Naive thymus-derived CD4-positive, alpha-beta T cell (primary cell): ENCODE results near the gene TMEM161B. TPM values are rescaled to one million over a fixed set of nuclear protein-coding genes. Genes with fewer than 3 reads are reported as not detected.

ENCODE experiments used
- ATAC-seq: fragments of 150-1000 bp; cut with Tn5 transposase; 2 replicates; pipeline ENCODE4 v1.10.0; 2021; ENCODE audit warnings: mild to moderate bottlenecking, moderate library complexity
- CTCF ChIA-PET: fragments of 350-600 bp; sonication (Branson Sonifier 250); formaldehyde crosslinking; loops from one replicate; lab custom pipeline; 2021; ENCODE audit warnings: antibody characterized with exemption; lab: Charles Lee
- POLR2A ChIA-PET: fragments of 350-600 bp; sonication (Branson Sonifier 250); formaldehyde crosslinking; loops from one replicate; lab custom pipeline; 2021; ENCODE audit warnings: antibody characterized with exemption, inconsistent platforms; lab: Charles Lee
- DNase-seq, 9 donors: peaks; one replicate each; pipeline versions ENCODE4 v3.0.0 to v3.0.0-alpha.2; 2020 to 2022; ENCODE audit warnings: mixed read lengths in 1 of 9
- H3K27ac ChIP-seq: one replicate; pipeline ENCODE4 v1.7.0; 2013; ENCODE audit warnings: mild to moderate bottlenecking, low read depth, low read length, moderate library complexity
- H3K27me3 ChIP-seq, 2 donors: one replicate each; pipeline ENCODE4 v1.7.0; 2013; ENCODE audit warnings: low read length in 2 of 2, mild to moderate bottlenecking in 2 of 2, moderate library complexity in 2 of 2; ENCODE audit not compliant: control insufficient read depth in 2 of 2, insufficient read depth in 2 of 2
- H3K36me3 ChIP-seq, 3 experiments: 1 replicate in 2 of 3; 2 replicates in 1 of 3; pipeline ENCODE4 v1.7.0; 2013; ENCODE audit warnings: low read length in 3 of 3, mild to moderate bottlenecking in 3 of 3, moderate library complexity in 1 of 3; ENCODE audit not compliant: insufficient read depth in 3 of 3, control insufficient read depth in 2 of 3
- H3K4me1 ChIP-seq, 2 donors: one replicate each; pipeline ENCODE4 v1.7.0; 2013; ENCODE audit warnings: low read length in 2 of 2, mild to moderate bottlenecking in 2 of 2, moderate library complexity in 1 of 2; ENCODE audit not compliant: control insufficient read depth in 2 of 2, insufficient read depth in 2 of 2
- H3K4me3 ChIP-seq: 2 replicates; pipeline ENCODE4 v1.7.0; 2013; ENCODE audit warnings: mild to moderate bottlenecking, low read length
- H3K9me3 ChIP-seq, 3 experiments: 1 replicate in 2 of 3; 2 replicates in 1 of 3; pipeline ENCODE4 v1.7.0; 2013; ENCODE audit warnings: low read length in 3 of 3; ENCODE audit not compliant: control insufficient read depth in 2 of 3
- H3K27ac Mint-ChIP-seq, 9 donors: one replicate each; pipeline ENCODE4 v1.8.0; 2020 to 2022; ENCODE audit warnings: mixed read lengths in 9 of 9, mild to moderate bottlenecking in 8 of 9, moderate library complexity in 5 of 9, inconsistent platforms in 2 of 9
- H3K27me3 Mint-ChIP-seq, 5 donors: one replicate each; pipeline ENCODE4 v1.8.0; 2021 to 2022; ENCODE audit warnings: mixed read lengths in 5 of 5, mild to moderate bottlenecking in 1 of 5
- H3K36me3 Mint-ChIP-seq, 5 donors: one replicate each; pipeline ENCODE4 v1.8.0; 2020 to 2022; ENCODE audit warnings: mixed read lengths in 5 of 5, mild to moderate bottlenecking in 3 of 5, inconsistent platforms in 1 of 5
- H3K4me1 Mint-ChIP-seq, 7 donors: one replicate each; pipeline ENCODE4 v1.8.0; 2020 to 2022; ENCODE audit warnings: mixed read lengths in 7 of 7, mild to moderate bottlenecking in 3 of 7, inconsistent platforms in 1 of 7
- H3K4me3 Mint-ChIP-seq, 10 donors: one replicate each; pipeline ENCODE4 v1.8.0; 2020 to 2022; ENCODE audit warnings: mild to moderate bottlenecking in 10 of 10, mixed read lengths in 10 of 10, moderate library complexity in 6 of 10, inconsistent platforms in 2 of 10
- H3K9me3 Mint-ChIP-seq, 11 donors: one replicate each; pipeline ENCODE4 v1.8.0; 2020 to 2022; ENCODE audit warnings: mixed read lengths in 11 of 11, mild to moderate bottlenecking in 4 of 11, inconsistent platforms in 1 of 11, moderate library complexity in 1 of 11
- intact Hi-C, 2 donors: fragments of 100-400 bp; cut with micrococcal nuclease; formaldehyde crosslinking; loops; one replicate each; pipeline ENCODE4 v1.15.1; 2023
- polyA plus RNA-seq, 2 donors: library from polyadenylated mRNA; unstranded; fragments of 300-500 nt; fragmentation: Illumina TruSeq; gene quantifications; one replicate each; pipeline ENCODE4 v1.2.3, GENCODE V29; 2021
- total RNA-seq, 6 experiments: library from RNA in 5 of 6; stranded (reverse) in 5 of 6; gene quantifications; 1 replicate in 5 of 6; 2 replicates in 1 of 6; pipeline ENCODE4 v1.2.3 and lab custom pipeline; 2021 to 2026

TMEM161B gene
- total RNA-seq, result 10 to 100 TPM; 21.1 to 39.7 (median 28.4) TPM
- polyA plus RNA-seq, result 10 to 100 TPM; 12.2 to 14.2 TPM
- total RNA-seq (lab: John Stamatoyannopoulos, UW), result 26.4 reads per million, percentile 57 among the genes with 10 or more reads in this experiment

GRCh38 chr5:88268385-88269184 lies at the start of gene TMEM161B:
Gene TMEM161B, minus strand, starts transcription at chr5:88268845. Its CDS starts 122 bp downstream, at chr5:88268723.
- Mint-ChIP-seq H3K4me3 (peak within 1 kb of the TSS; percentile 99 to 100 (median 99)), H3K27ac (peak within 1 kb of the TSS; percentile 94 to 100 (median 97)), H3K27me3 (no peaks in the 10 kb centered on the region), H3K36me3 (peaks cover 7 to 45% (median 30%) of the 10 kb centered on the region in 5 donors), H3K4me1 (peaks cover 24 to 81% (median 71%) of the 10 kb centered on the region in 7 donors), H3K9me3 (peaks cover 0 to 6% (median 0%) of the 10 kb centered on the region in 11 donors)
- DNase-seq (peak; percentile 81 to 97 (median 95)), ATAC-seq (peak; percentile 98)
- Histone ChIP-seq H3K27ac (peak within 1 kb of the TSS; percentile 97), H3K4me3 (peak within 1 kb of the TSS; percentile 99), H3K9me3 (no peaks in the 10 kb centered on the region), H3K27me3 (no peaks in the 10 kb centered on the region), H3K36me3 (peaks cover 0 to 12% (median 0%) of the 10 kb centered on the region in 3 experiments), H3K4me1 (peaks cover 11 to 21% of the 10 kb centered on the region in 2 donors)
- intact Hi-C loops, result loop anchor here (1.0 to 10.0 kb wide), 12 partner anchors 126 to 1652 kb away; partner anchors contain the start of genes COX7C (in 2 of the 2) and CCNH (in 1 of the 2)
- POLR2A ChIA-PET, result no interaction called here
- CTCF ChIA-PET, result no interaction called here

GRCh38 chr5:88304356-88304755 lies 35.7 kb upstream of the TMEM161B start:
- Histone ChIP-seq H3K4me1 (no peaks in the 10 kb centered on the region), H3K4me3 (no peak overlapping the region), H3K36me3 (no peaks in the 10 kb centered on the region), H3K9me3 (no peaks in the 10 kb centered on the region), H3K27ac (no peak overlapping the region), H3K27me3 (no peaks in the 10 kb centered on the region)
- intact Hi-C loops, result no loop called here
- CTCF ChIA-PET, result no interaction called here
- POLR2A ChIA-PET, result no interaction called here
- DNase-seq (no peak), ATAC-seq (no peak)
- peaks cover 8 to 52% (median 23%) of the 10 kb centered on the region in 11 donors for H3K9me3 Mint-ChIP-seq
- no peaks in the 10 kb centered on the region for H3K4me1 Mint-ChIP-seq
- H3K27ac Mint-ChIP-seq, result no peak overlapping the region
- H3K36me3 Mint-ChIP-seq, result peaks cover 0 to 31% (median 16%) of the 10 kb centered on the region in 5 donors
- no peak overlapping the region for H3K4me3 Mint-ChIP-seq
- peaks cover 0 to 18% (median 4%) of the 10 kb centered on the region in 5 donors for H3K27me3 Mint-ChIP-seq

- Mint-ChIP-seq H3K36me3 (peaks cover 0 to 31% (median 8%) of the 10 kb centered on the region in 5 donors), H3K4me3 (no peak overlapping the region), H3K9me3 (peaks cover 0 to 11% (median 3%) of the 10 kb centered on the region in 11 donors), H3K27me3 (peaks cover 0 to 6% (median 4%) of the 10 kb centered on the region in 5 donors), H3K4me1 (no peaks in the 10 kb centered on the region), H3K27ac (no peak overlapping the region)
- Histone ChIP-seq H3K4me1 (no peaks in the 10 kb centered on the region), H3K9me3 (no peaks in the 10 kb centered on the region), H3K27ac (no peak overlapping the region), H3K27me3 (no peaks in the 10 kb centered on the region), H3K4me3 (no peak overlapping the region), H3K36me3 (no peaks in the 10 kb centered on the region)
- POLR2A ChIA-PET, result no interaction called here
- CTCF ChIA-PET, result no interaction called here
- DNase-seq, result no peak
- ATAC-seq, result no peak
- intact Hi-C loops, result no loop called here
Measured at GRCh38 chr5:88298425-88298824, 29.8 kb upstream of the TMEM161B start.

GRCh38 chr5:88290801-88291200 lies 22.2 kb upstream of the TMEM161B start:
- Mint-ChIP-seq H3K4me1 (no peaks in the 10 kb centered on the region), H3K9me3 (peaks cover 0 to 5% (median 0%) of the 10 kb centered on the region in 11 donors), H3K4me3 (no peak overlapping the region), H3K36me3 (peaks cover 3 to 54% (median 24%) of the 10 kb centered on the region in 5 donors), H3K27ac (no peak overlapping the region), H3K27me3 (no peaks in the 10 kb centered on the region)
- ChIA-PET CTCF (no interaction called here), POLR2A (no interaction called here)
- Histone ChIP-seq H3K9me3 (no peaks in the 10 kb centered on the region), H3K4me3 (no peak overlapping the region), H3K27me3 (no peaks in the 10 kb centered on the region), H3K36me3 (peaks cover 0 to 4% (median 3%) of the 10 kb centered on the region in 3 experiments), H3K27ac (no peak overlapping the region), H3K4me1 (no peaks in the 10 kb centered on the region)
- intact Hi-C loops, result no loop called here
- DNase-seq (no peak), ATAC-seq (no peak)

GRCh38 chr5:88288528-88289197 lies 20.0 kb upstream of the TMEM161B start:
- ChIA-PET CTCF (no interaction called here), POLR2A (no interaction called here)
- intact Hi-C loops, result no loop called here
- peaks cover 3 to 47% (median 20%) of the 10 kb centered on the region in 5 donors for H3K36me3 Mint-ChIP-seq
- no peaks in the 10 kb centered on the region for H3K4me1 Mint-ChIP-seq
- Histone ChIP-seq H3K4me3 (no peak overlapping the region), H3K36me3 (peaks cover 0 to 4% (median 3%) of the 10 kb centered on the region in 3 experiments), H3K4me1 (no peaks in the 10 kb centered on the region), H3K27ac (no peak overlapping the region), H3K27me3 (no peaks in the 10 kb centered on the region), H3K9me3 (no peaks in the 10 kb centered on the region)
- H3K27me3 Mint-ChIP-seq, result no peaks in the 10 kb centered on the region
- H3K27ac Mint-ChIP-seq, result no peak overlapping the region
- H3K9me3 Mint-ChIP-seq, result peaks cover 0 to 2% (median 0%) of the 10 kb centered on the region in 11 donors
- DNase-seq (no peak), ATAC-seq (no peak)
- H3K4me3 Mint-ChIP-seq, result no peak overlapping the region

- ATAC-seq (no peak), DNase-seq (no peak)
- Histone ChIP-seq H3K4me3 (no peak overlapping the region), H3K27me3 (no peaks in the 10 kb centered on the region), H3K9me3 (no peaks in the 10 kb centered on the region), H3K4me1 (no peaks in the 10 kb centered on the region), H3K36me3 (peaks cover 0 to 4% (median 3%) of the 10 kb centered on the region in 3 experiments), H3K27ac (no peak overlapping the region)
- Mint-ChIP-seq H3K27ac (no peak overlapping the region), H3K9me3 (peaks cover 0 to 2% (median 0%) of the 10 kb centered on the region in 11 donors), H3K27me3 (no peaks in the 10 kb centered on the region), H3K4me3 (no peak overlapping the region), H3K4me1 (no peaks in the 10 kb centered on the region), H3K36me3 (peaks cover 8 to 49% (median 25%) of the 10 kb centered on the region in 5 donors)
- intact Hi-C loops, result no loop called here
- ChIA-PET CTCF (interaction anchor here (0.6 kb wide), 1 partner anchor 442 kb away, joined by 3 read pairs; no protein-coding TSS in a partner anchor), POLR2A (no interaction called here)
Measured at GRCh38 chr5:88287846-88288527, 19.3 kb upstream of the TMEM161B start.
